NCI-H1436 (cell line): ENCODE results near the gene TTC9.

ENCODE experiments used
- DNase-seq: peaks from one replicate; lab custom pipeline; 2025; lab: John Stamatoyannopoulos, UW

Gene TTC9

DNA sequence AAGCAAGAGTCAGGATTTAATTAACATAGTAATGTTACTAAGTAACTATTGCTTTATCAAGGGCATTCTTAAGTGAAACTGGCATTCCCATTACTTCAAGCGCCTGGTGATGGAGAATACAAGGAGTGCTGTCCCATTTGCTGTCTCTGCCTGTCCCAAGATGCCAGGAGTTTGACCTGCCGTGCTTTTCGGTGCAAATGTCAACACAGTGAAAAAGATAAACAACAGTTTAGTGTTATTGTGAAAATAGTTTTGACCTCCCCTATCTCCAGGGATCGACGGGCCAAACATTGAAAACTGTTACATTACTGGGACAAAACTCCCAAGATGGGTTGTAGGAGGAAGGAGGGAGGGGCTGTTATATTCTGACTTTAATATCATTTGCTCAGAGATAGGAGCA, 74.8 kb downstream of the TTC9 start:
- DNase-seq = no peak

GRCh38 chr14:70716958-70717357, 75.2 kb downstream of the TTC9 start:
- DNase-seq = no peak

DNA sequence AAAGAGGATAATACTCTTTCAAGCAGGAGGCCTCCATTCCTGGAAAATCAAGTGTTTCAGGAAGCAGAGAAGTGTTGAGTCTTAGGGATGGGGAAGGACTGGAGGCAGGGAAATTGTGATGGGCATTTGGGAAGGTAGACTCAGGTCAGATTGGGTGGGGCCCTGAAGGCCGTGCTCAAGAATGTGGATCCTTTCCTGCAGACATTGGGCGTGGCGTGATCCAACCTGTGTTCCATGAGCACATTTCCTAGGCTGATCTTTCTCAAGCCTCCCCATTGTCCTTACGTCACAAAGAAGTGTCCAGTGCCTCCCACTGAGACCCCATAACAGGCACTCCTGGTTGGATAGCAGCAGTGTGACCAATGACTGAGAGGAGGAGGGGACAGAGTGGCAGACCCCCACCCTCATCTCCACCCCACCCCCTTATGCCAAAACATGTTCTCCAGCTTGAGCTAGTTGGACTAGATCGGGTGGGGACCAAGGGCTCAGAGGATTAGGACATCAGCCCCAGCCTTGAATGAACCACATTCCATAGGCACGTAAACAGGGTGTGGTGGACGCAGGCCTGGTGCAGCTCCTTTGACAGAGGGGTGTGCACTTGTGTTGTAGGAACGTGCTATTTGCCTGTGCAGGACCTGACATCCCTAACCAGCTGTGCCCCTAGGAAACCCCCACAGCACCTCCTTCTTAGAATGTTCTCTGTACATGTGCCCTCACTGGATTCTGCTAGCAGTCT, 76.8 kb downstream of the TTC9 start:
- no peak for DNase-seq

DNA sequence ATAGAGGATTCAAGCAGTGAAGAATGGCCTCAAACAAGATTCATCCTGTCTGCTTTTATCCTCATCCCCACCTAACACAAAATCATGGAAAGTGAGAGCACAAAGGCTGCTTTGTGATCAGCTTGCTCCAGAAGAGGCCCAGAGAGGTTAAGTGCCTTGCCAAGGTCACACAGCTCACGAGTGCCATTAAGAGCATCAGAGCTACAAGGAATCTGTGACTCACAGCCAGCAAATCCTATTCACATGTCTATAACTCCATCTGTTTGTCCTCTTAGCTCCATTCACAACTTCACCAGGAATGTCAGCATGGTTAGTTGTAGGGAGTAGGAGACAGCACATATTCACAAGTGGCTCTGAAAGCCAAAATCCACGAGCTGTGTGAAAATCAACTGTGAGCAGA, 79.8 kb downstream of the TTC9 start:
- no peak for DNase-seq

- DNase-seq = no peak
Measured at GRCh38 chr14:70722418-70722817, 80.7 kb downstream of the TTC9 start.

DNA sequence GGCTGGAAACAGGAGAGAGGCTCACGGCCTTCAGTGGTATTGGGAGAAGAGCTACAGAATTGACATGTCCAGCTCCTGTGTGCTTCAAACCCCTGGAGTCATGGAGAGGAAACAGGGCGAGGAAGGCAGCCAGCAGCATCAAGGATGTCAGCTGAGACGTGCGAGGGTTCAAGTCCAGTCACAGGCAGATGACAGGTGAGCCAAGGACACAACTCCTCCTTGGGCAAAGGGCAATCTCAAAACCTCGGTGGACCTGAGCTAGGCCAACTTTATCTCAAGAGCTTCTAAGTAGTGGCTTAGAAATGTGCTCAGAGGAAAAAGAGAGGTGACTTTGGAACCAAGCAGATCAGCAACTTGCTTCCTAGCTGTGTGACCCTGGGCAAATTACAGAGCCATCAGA, 81.6 kb downstream of the TTC9 start:
- no peak for DNase-seq

GRCh38 chr14:70724110-70724509, 82.4 kb downstream of the TTC9 start:
- no peak for DNase-seq

DNA sequence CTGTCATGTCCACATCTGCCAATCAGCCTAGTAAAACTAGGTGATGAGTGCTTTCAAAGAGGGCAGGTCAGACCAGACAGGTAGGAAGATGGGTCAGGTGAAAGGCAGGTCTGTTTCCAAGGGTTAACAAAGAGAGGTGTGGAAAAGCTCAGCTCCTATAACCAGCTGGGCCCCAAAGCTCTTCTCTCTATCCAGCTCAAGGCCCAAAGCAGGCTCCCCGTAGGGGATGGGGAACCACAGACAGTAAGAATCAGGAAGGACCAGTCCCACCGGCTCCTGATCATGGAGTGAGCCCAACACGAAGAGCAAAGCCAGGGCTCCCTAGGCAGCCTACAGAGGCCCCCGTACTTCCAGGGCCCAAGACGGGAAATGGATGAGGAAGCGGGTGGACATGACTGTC, 83.2 kb downstream of the TTC9 start:
- DNase-seq = no peak
